Activated CD4-positive, CD25-positive, alpha-beta regulatory T cell (primary cell): ENCODE results near the gene KLHL20.

Experiments used
- DNase-seq, 4 experiments: peaks; one replicate each; lab custom pipeline; 2025; lab: John Stamatoyannopoulos, UW

Gene KLHL20

DNA sequence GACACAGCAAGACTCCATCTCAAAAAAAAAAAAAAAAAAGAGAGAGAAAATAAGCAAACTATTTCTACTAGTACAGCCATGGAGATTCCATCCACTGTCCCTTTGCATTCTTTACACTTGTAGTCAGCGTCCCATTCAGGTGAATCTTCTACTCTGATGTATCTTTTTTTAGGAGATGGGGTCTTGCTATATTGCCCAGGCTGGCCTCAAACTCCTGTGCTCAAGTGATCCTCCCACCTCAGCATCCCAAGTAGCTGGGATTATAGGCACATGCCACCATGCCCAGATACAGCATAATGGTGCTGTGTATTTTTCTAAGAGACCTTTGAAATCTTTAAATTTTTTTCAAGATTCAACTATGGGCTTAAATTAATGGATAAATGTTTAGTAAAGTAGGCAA lies 118.0 kb downstream of the KLHL20 start:
- DNase-seq: no peak
